Brain microvascular endothelial cell (primary cell): ENCODE data around the gene CFAP91.
A peak's percentile ranks its signal among the peaks of the same experiment; 100 is the strongest.

Source experiments
- DNase-seq: peaks from one replicate; pipeline ENCODE4 v3.0.0-alpha.2; 2020
- H3K27ac ChIP-seq: fragments of 250-450 bp; sonication (Bioruptor Pico); 2 replicates; pipeline ENCODE4 v1.5.1; 2020; ENCODE audit warnings: mild to moderate bottlenecking, moderate library complexity
- H3K27me3 ChIP-seq: fragments of 250-450 bp; sonication (Bioruptor Pico); replicated peaks from 2 replicates; pipeline ENCODE4 v1.5.1; 2020; ENCODE audit warnings: mild to moderate bottlenecking
- H3K36me3 ChIP-seq: fragments of 250-450 bp; sonication (Bioruptor Pico); replicated peaks from 2 replicates; pipeline ENCODE4 v1.5.1; 2020; ENCODE audit warnings: mild to moderate bottlenecking
- H3K4me3 ChIP-seq: 2 replicates; pipeline ENCODE4 v1.5.1; 2011; ENCODE audit warnings: low read depth, mild to moderate bottlenecking, control low read depth, low read length, moderate library complexity
- CTCF ChIP-seq: IDR thresholded peaks from 2 replicates; pipeline ENCODE4 v1.5.1; 2011; ENCODE audit warnings: low read depth, mild to moderate bottlenecking, moderate library complexity, low read length, control low read depth, inconsistent platforms; ENCODE audit errors: missing control alignments
- in situ Hi-C: cut with HindIII; loops from 2 replicates; pipeline ENCODE4 v1.10.0; 2017; ENCODE audit warnings: low sequenced_read_pairs, low pct_ligation_motif_present

The CFAP91 gene

DNA sequence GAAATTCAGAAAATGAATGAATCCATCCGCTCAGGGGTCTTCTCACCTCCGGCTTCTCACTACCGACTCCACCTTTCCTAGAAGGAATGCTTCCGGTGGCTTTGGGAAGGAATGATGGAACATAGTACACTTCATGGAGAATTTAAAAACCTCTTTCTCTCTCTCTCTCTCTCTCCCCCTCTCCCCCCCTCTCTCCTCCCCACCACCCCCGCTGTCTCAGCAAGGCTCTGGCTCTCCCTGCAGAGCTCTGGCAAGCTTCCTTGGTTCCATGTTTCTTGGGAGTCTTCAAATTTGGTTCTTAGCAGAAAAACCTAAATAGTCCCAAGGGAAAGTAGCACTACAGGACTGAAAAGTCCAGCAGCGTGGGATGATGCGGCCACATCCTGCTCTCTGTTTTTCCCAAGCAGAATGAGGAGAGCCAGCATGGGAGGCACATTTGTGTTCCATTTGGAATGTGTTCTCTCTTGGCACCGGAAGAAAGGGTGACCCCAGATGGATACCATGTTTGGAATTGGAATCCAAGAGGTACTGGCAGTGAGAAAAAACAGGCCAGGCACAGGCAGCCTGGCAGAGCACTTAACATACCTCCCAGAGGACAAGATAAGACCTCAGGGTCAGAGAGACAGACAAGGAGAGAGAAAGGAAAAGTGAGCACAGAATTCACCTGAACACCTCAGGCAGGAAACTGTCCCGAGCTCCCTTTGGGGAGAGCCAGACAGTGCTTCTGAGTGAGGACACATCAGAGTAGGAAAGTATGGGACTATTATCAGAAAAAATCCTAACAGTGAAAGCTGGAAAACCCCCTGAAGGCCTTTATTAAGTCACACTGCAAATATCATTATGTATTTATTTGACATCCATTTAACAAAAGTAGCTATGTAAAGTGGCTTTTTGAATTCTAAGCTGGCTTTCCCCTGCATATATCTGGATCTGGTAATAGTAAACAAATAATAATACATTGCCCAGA, 42.1 kb upstream of the CFAP91 start, which contains the start of gene POPDC2:
TSS of gene POPDC2 (minus strand) at position 116 of the 967 bp plus-strand sequence. CDS start 166 bp downstream, outside the sequence.
- Histone ChIP-seq H3K36me3 (no peaks in the 10 kb centered on the region), H3K27ac (no peak within 1 kb of the TSS), H3K27me3 (no peaks in the 10 kb centered on the region), H3K4me3 (no peak within 1 kb of the TSS)
- DNase-seq = no peak
- no peak for TF ChIP-seq CTCF
- in situ Hi-C loops = no loop called here

GRCh38 chr3:119662604-119663373, 40.0 kb upstream of the CFAP91 start:
- H3K36me3 ChIP-seq = no peaks in the 10 kb centered on the region
- in situ Hi-C loops = no loop called here
- no peaks in the 10 kb centered on the region for H3K27me3 ChIP-seq
- peak; percentile 28 for TF ChIP-seq CTCF
- no peak overlapping the region for H3K27ac ChIP-seq
- no peak overlapping the region for H3K4me3 ChIP-seq
- DNase-seq = no peak

DNA sequence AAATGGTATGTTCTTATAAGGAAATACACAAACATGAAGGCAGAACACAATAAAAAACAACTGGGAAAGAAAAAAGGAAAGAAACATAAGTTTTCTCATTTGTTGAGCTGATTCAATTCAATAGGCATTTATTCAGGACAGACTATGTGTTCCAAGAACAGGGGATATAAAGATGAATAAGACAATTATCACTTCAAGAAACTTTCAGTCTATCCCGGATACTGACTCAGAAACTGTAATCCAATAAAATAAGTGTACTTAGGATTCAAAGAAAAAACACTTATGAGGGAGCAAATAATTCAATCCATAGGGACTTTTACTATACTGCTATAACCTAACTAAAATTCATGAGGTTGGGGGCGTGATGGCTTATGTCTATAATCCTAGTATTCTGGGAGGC, 38.9 kb upstream of the CFAP91 start:
- DNase-seq = no peak
- Histone ChIP-seq H3K36me3 (no peaks in the 10 kb centered on the region), H3K4me3 (no peak overlapping the region), H3K27me3 (no peaks in the 10 kb centered on the region), H3K27ac (peak overlapping the region; percentile 35)
- TF ChIP-seq CTCF = no peak
- in situ Hi-C loops = no loop called here

GRCh38 chr3:119664370-119664769, 38.5 kb upstream of the CFAP91 start:
- DNase-seq = peak; percentile 18
- Histone ChIP-seq H3K4me3 (no peak overlapping the region), H3K27ac (peak overlapping the region; percentile 35), H3K36me3 (no peaks in the 10 kb centered on the region), H3K27me3 (no peaks in the 10 kb centered on the region)
- in situ Hi-C loops = no loop called here
- TF ChIP-seq CTCF = no peak

DNA sequence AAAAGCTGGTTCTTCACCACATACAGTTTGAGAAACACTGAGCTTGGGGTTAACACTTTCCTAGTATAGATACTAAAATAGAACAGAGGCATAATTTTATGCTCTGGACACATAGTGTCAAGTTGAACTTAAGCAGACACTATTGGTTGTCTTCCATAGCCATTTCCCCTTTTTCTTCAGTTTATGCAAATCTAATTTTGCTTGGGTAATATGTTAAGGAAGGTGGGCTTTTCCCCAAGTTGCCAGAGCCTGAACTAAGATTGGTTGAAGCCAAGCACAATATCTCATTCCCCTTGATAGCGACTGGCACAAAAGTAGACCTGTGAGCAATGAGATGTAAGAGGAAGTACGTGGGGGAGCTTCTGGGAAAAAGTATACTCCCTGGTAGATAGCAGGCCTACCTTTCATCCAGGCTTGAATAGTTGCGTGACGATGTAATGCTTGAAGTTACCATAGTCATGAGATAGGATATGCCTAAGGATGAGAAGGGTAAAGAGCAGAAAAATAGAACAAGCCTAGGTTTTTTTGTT, 37.9 kb upstream of the CFAP91 start:
- Histone ChIP-seq H3K27me3 (no peaks in the 10 kb centered on the region), H3K27ac (peak overlapping the region; percentile 35), H3K4me3 (no peak overlapping the region), H3K36me3 (no peaks in the 10 kb centered on the region)
- TF ChIP-seq CTCF = no peak
- DNase-seq = peak; percentile 39
- in situ Hi-C loops = no loop called here
